ENCODE data around the gene ARHGEF19. TPM values are rescaled to one million over a fixed set of nuclear protein-coding genes. Genes with fewer than 3 reads are reported as not detected.

The ARHGEF19 gene
- total and polyA plus RNA-seq, 2 of the 13 experiments (the other 11 are each of a cell fraction or from before 2014, with no cell fraction given): 1.7 to 1.8 TPM

GRCh38 chr1:16243936-16244649, 31.6 kb upstream of the ARHGEF19 start (continued):
- TF ChIP-seq ZNF687 (CRISPR knock-in tag; IDR thresholded peaks at IDR 0.05) (peak; percentile 20; the same call in 1 of the 2 replicates), ZNF713 (CRISPR knock-in tag; IDR thresholded peaks at IDR 0.05) (no peak), ZXDC (CRISPR knock-in tag; IDR thresholded peaks at IDR 0.05) (no peak), MAFK (conservative IDR thresholded peaks at IDR 0.05 in 1 of 2, IDR thresholded peaks at IDR 0.05 in 1 of 2; ENCODE audit: low read length in 2 of 2) (no peak), KLF9 (CRISPR knock-in tag; IDR thresholded peaks at IDR 0.05; ENCODE audit: low read depth) (no peak), STAG1 (CRISPR knock-in tag; IDR thresholded peaks at IDR 0.05) (peak; percentile 91), ZMAT3 (CRISPR knock-in tag; conservative IDR thresholded peaks at IDR 0.05) (0 out of 2 replicates have a peak, but pooled peaks have one; percentile 29), POLR2G (IDR thresholded peaks at IDR 0.05; ENCODE audit: low read depth, low read length) (peak; percentile 51; the same call in 1 of the 2 replicates), ARID5B (CRISPR knock-in tag; IDR thresholded peaks at IDR 0.05) (no peak), ZNF879 (CRISPR knock-in tag; IDR thresholded peaks at IDR 0.05) (no peak), SMAD9 (CRISPR knock-in tag; IDR thresholded peaks at IDR 0.05) (no peak), PTBP1 (IDR thresholded peaks at IDR 0.05; ENCODE audit: low read depth, low read length, poor library complexity, severe bottlenecking) (no peak), ZNF704 (CRISPR knock-in tag; IDR thresholded peaks at IDR 0.05; ENCODE audit: borderline replicate concordance) (0 out of 2 replicates have a peak, but pooled peaks have one; percentile 21), ZNF577 (CRISPR knock-in tag; IDR thresholded peaks at IDR 0.05; ENCODE audit: borderline replicate concordance, low read depth) (no peak), AHR (CRISPR knock-in tag; IDR thresholded peaks at IDR 0.05) (no peak), RAD21 (CRISPR knock-in tag; IDR thresholded peaks at IDR 0.05) (peak; percentile 81), BORCS8-MEF2B (CRISPR knock-in tag; IDR thresholded peaks at IDR 0.05) (no peak)

All from HepG2 (cell line).